ENCODE data around the gene PBX3. TPM values are rescaled to one million over a fixed set of nuclear protein-coding genes. Genes with fewer than 3 reads are reported as not detected.

The PBX3 gene
- total RNA-seq, 1 donor from 2014 or later = 46.1 TPM

- TF ChIP-seq, protein P1, sequence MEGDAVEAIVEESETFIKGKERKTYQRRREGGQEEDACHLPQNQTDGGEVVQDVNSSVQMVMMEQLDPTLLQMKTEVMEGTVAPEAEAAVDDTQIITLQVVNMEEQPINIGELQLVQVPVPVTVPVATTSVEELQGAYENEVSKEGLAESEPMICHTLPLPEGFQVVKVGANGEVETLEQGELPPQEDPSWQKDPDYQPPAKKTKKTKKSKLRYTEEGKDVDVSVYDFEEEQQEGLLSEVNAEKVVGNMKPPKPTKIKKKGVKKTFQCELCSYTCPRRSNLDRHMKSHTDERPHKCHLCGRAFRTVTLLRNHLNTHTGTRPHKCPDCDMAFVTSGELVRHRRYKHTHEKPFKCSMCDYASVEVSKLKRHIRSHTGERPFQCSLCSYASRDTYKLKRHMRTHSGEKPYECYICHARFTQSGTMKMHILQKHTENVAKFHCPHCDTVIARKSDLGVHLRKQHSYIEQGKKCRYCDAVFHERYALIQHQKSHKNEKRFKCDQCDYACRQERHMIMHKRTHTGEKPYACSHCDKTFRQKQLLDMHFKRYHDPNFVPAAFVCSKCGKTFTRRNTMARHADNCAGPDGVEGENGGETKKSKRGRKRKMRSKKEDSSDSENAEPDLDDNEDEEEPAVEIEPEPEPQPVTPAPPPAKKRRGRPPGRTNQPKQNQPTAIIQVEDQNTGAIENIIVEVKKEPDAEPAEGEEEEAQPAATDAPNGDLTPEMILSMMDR (IDR thresholded peaks at IDR 0.05) = no peak
- no peak for ATAC-seq
- H3K9me3 ChIP-seq = no peaks in the 10 kb centered on the region
- no peaks in the 10 kb centered on the region for H3K36me3 ChIP-seq
- no peaks in the 10 kb centered on the region for H3K27me3 ChIP-seq (ENCODE audit: low read depth)
- H3K4me3 ChIP-seq = no peak overlapping the region
- H3K4me1 ChIP-seq = no peaks in the 10 kb centered on the region
- H3K27ac ChIP-seq = no peak overlapping the region
- DNase-seq = no peak
- intact Hi-C loops (cut with DNase I) = no loop called here
Measured at GRCh38 chr9:125812403-125812802, 65.2 kb downstream of the PBX3 start.

- Histone ChIP-seq H3K27me3 (ENCODE audit: low read depth) (no peaks in the 10 kb centered on the region), H3K36me3 (no peaks in the 10 kb centered on the region), H3K4me3 (no peak overlapping the region), H3K27ac (no peak overlapping the region), H3K4me1 (no peaks in the 10 kb centered on the region), H3K9me3 (no peaks in the 10 kb centered on the region)
- TF ChIP-seq, protein P1 (IDR thresholded peaks at IDR 0.05) = no peak
- ATAC-seq (no peak), DNase-seq (no peak)
- intact Hi-C loops (cut with DNase I) = no loop called here
Measured at GRCh38 chr9:125815568-125815967, 68.4 kb downstream of the PBX3 start.

- no peaks in the 10 kb centered on the region for H3K9me3 ChIP-seq
- no peak overlapping the region for H3K4me3 ChIP-seq
- no peak overlapping the region for H3K27ac ChIP-seq
- TF ChIP-seq, protein P1 (IDR thresholded peaks at IDR 0.05) = no peak
- ATAC-seq (no peak), DNase-seq (no peak)
- no peaks in the 10 kb centered on the region for H3K4me1 ChIP-seq
- H3K36me3 ChIP-seq = no peaks in the 10 kb centered on the region
- H3K27me3 ChIP-seq (ENCODE audit: low read depth) = no peaks in the 10 kb centered on the region
- intact Hi-C loops (cut with DNase I) = no loop called here
Measured at GRCh38 chr9:125816321-125816720, 69.1 kb downstream of the PBX3 start.

DNA sequence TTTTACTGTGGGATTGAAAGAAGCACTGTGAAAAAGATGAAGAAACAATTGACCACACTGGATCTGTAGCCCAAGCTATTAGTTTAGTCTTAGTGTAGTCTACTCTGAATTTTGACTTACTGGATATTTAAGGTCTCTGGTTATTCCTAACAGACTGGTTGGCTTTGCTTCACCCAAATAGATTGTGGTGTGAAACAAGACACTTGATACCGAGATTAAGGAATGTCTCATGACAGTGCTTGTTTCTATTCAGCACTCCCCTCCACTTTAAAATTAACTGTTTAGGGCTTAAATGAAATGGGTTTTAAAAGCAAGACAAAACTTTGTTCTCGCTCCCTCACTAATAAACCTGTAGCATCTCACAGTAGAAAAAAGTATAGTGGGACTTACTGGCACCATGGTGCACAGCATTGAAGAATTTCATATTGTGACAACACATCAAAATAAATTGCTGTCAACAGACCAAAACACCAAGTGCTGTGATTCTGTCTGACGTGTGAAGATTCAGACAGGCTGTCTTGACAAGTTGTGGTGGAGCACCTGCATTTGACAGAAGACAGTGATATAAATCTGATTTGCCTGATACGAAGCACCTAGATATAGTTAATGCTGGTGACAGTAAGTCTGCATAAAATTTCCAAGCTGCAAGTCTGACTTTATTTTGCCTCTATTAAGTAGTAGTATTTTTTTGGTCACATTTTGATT lies 73.1 kb downstream of the PBX3 start:
- intact Hi-C loops (cut with DNase I) = no loop called here
- TF ChIP-seq, protein P1 (IDR thresholded peaks at IDR 0.05) = no peak
- H3K4me1 ChIP-seq = no peaks in the 10 kb centered on the region
- no peak for ATAC-seq
- no peaks in the 10 kb centered on the region for H3K9me3 ChIP-seq
- H3K27me3 ChIP-seq (ENCODE audit: low read depth) = no peaks in the 10 kb centered on the region
- no peak for DNase-seq
- H3K27ac ChIP-seq = no peak overlapping the region
- no peak overlapping the region for H3K4me3 ChIP-seq
- H3K36me3 ChIP-seq = no peaks in the 10 kb centered on the region

- intact Hi-C loops (cut with DNase I) = no loop called here
Measured at GRCh38 chr9:125821078-125821477, 73.9 kb downstream of the PBX3 start.

More at GRCh38 chr9:125821078-125821477, 73.9 kb downstream of the PBX3 start:
- Histone ChIP-seq H3K27ac (no peak overlapping the region), H3K36me3 (no peaks in the 10 kb centered on the region), H3K27me3 (ENCODE audit: low read depth) (no peaks in the 10 kb centered on the region), H3K4me1 (no peaks in the 10 kb centered on the region), H3K9me3 (no peaks in the 10 kb centered on the region), H3K4me3 (no peak overlapping the region)
- DNase-seq (no peak), ATAC-seq (no peak)
- TF ChIP-seq, protein P1 (IDR thresholded peaks at IDR 0.05) = no peak

Measured in lower lobe of right lung (tissue), 2 donors.